Mesenchymal stem cell (in vitro differentiated cells and primary cell): Measurements from ENCODE around the gene LILRA2.

ENCODE experiments used
- DNase-seq: peaks from one replicate; pipeline ENCODE4 v3.0.0-alpha.2; 2013
- H2AFZ ChIP-seq: one replicate; pipeline ENCODE4 v1.6.1; 2013; ENCODE audit warnings: low read depth, mild to moderate bottlenecking, control low read depth, inconsistent platforms, low read length, moderate library complexity
- H2AK5ac ChIP-seq: 2 replicates; pipeline ENCODE4 v1.6.1; 2013; ENCODE audit warnings: low read length, moderate library complexity, mild to moderate bottlenecking, inconsistent platforms; ENCODE audit not compliant: severe bottlenecking
- H2BK120ac ChIP-seq: one replicate; pipeline ENCODE4 v1.6.1; 2013; ENCODE audit warnings: low read depth, mild to moderate bottlenecking, inconsistent platforms, low read length, moderate library complexity
- H2BK12ac ChIP-seq, 2 experiments: one replicate each; pipeline ENCODE4 v1.6.1; 2013; ENCODE audit warnings: inconsistent platforms in 2 of 2, low read length in 2 of 2, mild to moderate bottlenecking in 2 of 2, moderate library complexity in 2 of 2, control low read depth in 1 of 2
- H2BK15ac ChIP-seq: one replicate; pipeline ENCODE4 v1.6.1; 2013; ENCODE audit warnings: mild to moderate bottlenecking, low read depth, inconsistent platforms; ENCODE audit not compliant: poor library complexity, severe bottlenecking
- H2BK5ac ChIP-seq: 2 replicates; pipeline ENCODE4 v1.6.1; 2013; ENCODE audit warnings: low read depth, mild to moderate bottlenecking, low read length, control low read depth, inconsistent platforms; ENCODE audit not compliant: poor library complexity, severe bottlenecking
- H3K14ac ChIP-seq, 2 experiments: one replicate each; pipeline ENCODE4 v1.6.1; 2013; ENCODE audit warnings: inconsistent platforms in 2 of 2, low read length in 2 of 2, control low read depth in 1 of 2, mild to moderate bottlenecking in 1 of 2, moderate library complexity in 1 of 2
- H3K18ac ChIP-seq, 2 experiments: one replicate each; pipeline ENCODE4 v1.6.1; 2013; ENCODE audit warnings: inconsistent platforms in 2 of 2, low read length in 2 of 2, control low read depth in 1 of 2, low read depth in 1 of 2, mild to moderate bottlenecking in 1 of 2
- H3K23ac ChIP-seq, 2 experiments: one replicate each; pipeline ENCODE4 v1.6.1; 2013; ENCODE audit warnings: inconsistent platforms in 2 of 2, low read length in 2 of 2, mild to moderate bottlenecking in 2 of 2, moderate library complexity in 2 of 2, control low read depth in 1 of 2
- H3K27ac ChIP-seq: 2 replicates; pipeline ENCODE4 v1.5.1; 2013; ENCODE audit warnings: mild to moderate bottlenecking, moderate library complexity, low read length, control low read depth, inconsistent platforms; ENCODE audit not compliant: poor library complexity, severe bottlenecking
- H3K27me3 ChIP-seq, 2 experiments: 2 replicates each; pipeline versions ENCODE4 v1.6.1 to v1.7.0; 2013; ENCODE audit warnings: low read length in 2 of 2, mild to moderate bottlenecking in 2 of 2, moderate library complexity in 2 of 2, control low read depth in 1 of 2, inconsistent platforms in 1 of 2; ENCODE audit not compliant: control insufficient read depth in 1 of 2, insufficient read depth in 1 of 2
- H3K36me3 ChIP-seq, 2 experiments: 2 replicates each; pipeline versions ENCODE4 v1.6.1 to v1.7.0; 2013; ENCODE audit warnings: low read length in 2 of 2, control low read depth in 1 of 2, inconsistent platforms in 1 of 2, low read depth in 1 of 2, mild to moderate bottlenecking in 1 of 2; ENCODE audit not compliant: insufficient read depth in 2 of 2, control insufficient read depth in 1 of 2
- H3K4ac ChIP-seq, 2 experiments: one replicate each; pipeline ENCODE4 v1.6.1; 2013; ENCODE audit warnings: inconsistent platforms in 2 of 2, low read length in 2 of 2, mild to moderate bottlenecking in 2 of 2, moderate library complexity in 2 of 2, control low read depth in 1 of 2, low read depth in 1 of 2
- H3K4me1 ChIP-seq: 2 replicates; pipeline ENCODE4 v1.6.1; 2013; ENCODE audit warnings: low read depth, low read length, control low read depth; ENCODE audit not compliant: control insufficient read depth, insufficient read depth
- H3K4me2 ChIP-seq: 2 replicates; pipeline ENCODE4 v1.6.1; 2013; ENCODE audit warnings: low read length, mild to moderate bottlenecking, inconsistent platforms; ENCODE audit not compliant: poor library complexity, severe bottlenecking
- H3K4me3 ChIP-seq, 2 experiments: 2 replicates each; pipeline versions ENCODE4 v1.5.1 to v1.7.0; 2013; ENCODE audit warnings: low read length in 2 of 2, mild to moderate bottlenecking in 2 of 2, control low read depth in 1 of 2, low read depth in 1 of 2; ENCODE audit not compliant: insufficient read depth in 1 of 2
- H3K79me1 ChIP-seq: replicated peaks from 2 replicates; pipeline ENCODE4 v1.6.1; 2013; ENCODE audit warnings: mild to moderate bottlenecking, control low read depth, low read length, inconsistent platforms; ENCODE audit not compliant: poor library complexity, severe bottlenecking
- H3K9ac ChIP-seq: 2 replicates; pipeline ENCODE4 v1.7.0; 2013; ENCODE audit warnings: mild to moderate bottlenecking, low read length, moderate library complexity
- H3K9me3 ChIP-seq: 2 replicates; pipeline ENCODE4 v1.7.0; 2013; ENCODE audit warnings: mild to moderate bottlenecking, low read length; ENCODE audit not compliant: control insufficient read depth
- H4K8ac ChIP-seq: one replicate; pipeline ENCODE4 v1.6.1; 2013; ENCODE audit warnings: inconsistent platforms, mild to moderate bottlenecking, low read length, moderate library complexity
- H4K91ac ChIP-seq: one replicate; pipeline ENCODE4 v1.6.1; 2013; ENCODE audit warnings: mild to moderate bottlenecking, low read length, inconsistent platforms
- WGBS: methylation state at CpG from one replicate; pipeline ENCODE4 v1.1.7; 2013; ENCODE audit warnings: mixed read lengths; 5-methylcytosine and 5-hydroxymethylcytosine counted together

LILRA2 gene

GRCh38 chr19:54551293-54551692 lies 22.3 kb upstream of the LILRA2 start:
- no peak overlapping the region for H3K23ac ChIP-seq
- no peak overlapping the region for H2BK12ac ChIP-seq
- no peak overlapping the region for H3K27ac ChIP-seq
- H3K36me3 ChIP-seq: no peaks in the 10 kb centered on the region
- H4K91ac ChIP-seq: no peak overlapping the region
- 84% methylated on average over 3 of the region's 6 CpGs for WGBS
- no peak overlapping the region for H2BK120ac ChIP-seq
- no peaks in the 10 kb centered on the region for H3K27me3 ChIP-seq
- H3K4me3 ChIP-seq: no peak overlapping the region
- H3K4ac ChIP-seq: no peak overlapping the region
- no peaks in the 10 kb centered on the region for H3K9me3 ChIP-seq
- no peak overlapping the region for H3K14ac ChIP-seq
- no peak overlapping the region for H4K8ac ChIP-seq
- no peaks in the 10 kb centered on the region for H3K79me1 ChIP-seq
- H2AFZ ChIP-seq: no peak overlapping the region
- H3K4me2 ChIP-seq: no peak overlapping the region
- DNase-seq: no peak
- H3K4me1 ChIP-seq: no peaks in the 10 kb centered on the region
- H2AK5ac ChIP-seq: no peak overlapping the region
- no peak overlapping the region for H2BK15ac ChIP-seq
- no peak overlapping the region for H3K9ac ChIP-seq
- no peak overlapping the region for H3K18ac ChIP-seq
- no peak overlapping the region for H2BK5ac ChIP-seq

GRCh38 chr19:54551950-54552912 lies 21.4 kb upstream of the LILRA2 start:
- Histone ChIP-seq H4K8ac (no peak overlapping the region), H3K79me1 (no peaks in the 10 kb centered on the region), H3K14ac (no peak overlapping the region), H3K4me3 (no peak overlapping the region), H3K4me1 (no peaks in the 10 kb centered on the region), H2BK5ac (no peak overlapping the region), H2BK15ac (no peak overlapping the region), H3K23ac (no peak overlapping the region), H3K4me2 (no peak overlapping the region), H2AK5ac (no peak overlapping the region), H3K4ac (no peak overlapping the region), H2BK120ac (no peak overlapping the region), H3K9me3 (no peaks in the 10 kb centered on the region), H2AFZ (no peak overlapping the region), H3K27me3 (no peaks in the 10 kb centered on the region), H4K91ac (peak overlapping the region; percentile 19), H2BK12ac (no peak overlapping the region), H3K27ac (no peak overlapping the region), H3K18ac (no peak overlapping the region), H3K9ac (no peak overlapping the region), H3K36me3 (no peaks in the 10 kb centered on the region)
- DNase-seq: no peak
- 78% methylated on average over 22 of the region's 22 CpGs for whole genome bisulfite sequencing

- H3K4me3 ChIP-seq: no peak overlapping the region
- no peaks in the 10 kb centered on the region for H3K27me3 ChIP-seq
- H3K14ac ChIP-seq: no peak overlapping the region
- H3K9ac ChIP-seq: no peak overlapping the region
- H2BK5ac ChIP-seq: no peak overlapping the region
- no peak for DNase-seq
- no peak overlapping the region for H2AFZ ChIP-seq
- H3K27ac ChIP-seq: no peak overlapping the region
- no peak overlapping the region for H2BK15ac ChIP-seq
- H4K8ac ChIP-seq: no peak overlapping the region
- H2BK120ac ChIP-seq: no peak overlapping the region
- H4K91ac ChIP-seq: peak overlapping the region; percentile 19
- H3K9me3 ChIP-seq: no peaks in the 10 kb centered on the region
- no peak overlapping the region for H3K4ac ChIP-seq
- H3K79me1 ChIP-seq: no peaks in the 10 kb centered on the region
- H3K18ac ChIP-seq: no peak overlapping the region
- WGBS: 80% methylated on average over 15 of the region's 15 CpGs
- H3K4me2 ChIP-seq: no peak overlapping the region
- H3K23ac ChIP-seq: no peak overlapping the region
- H3K4me1 ChIP-seq: no peaks in the 10 kb centered on the region
- H3K36me3 ChIP-seq: no peaks in the 10 kb centered on the region
- no peak overlapping the region for H2BK12ac ChIP-seq
- no peak overlapping the region for H2AK5ac ChIP-seq
Measured at GRCh38 chr19:54552913-54553310, 20.7 kb upstream of the LILRA2 start.

GRCh38 chr19:54554006-54554405 lies 19.6 kb upstream of the LILRA2 start:
- no peak overlapping the region for H2BK5ac ChIP-seq
- no peaks in the 10 kb centered on the region for H3K27me3 ChIP-seq
- H3K14ac ChIP-seq: no peak overlapping the region

More at GRCh38 chr19:54554006-54554405, 19.6 kb upstream of the LILRA2 start:
- Histone ChIP-seq H2BK120ac (no peak overlapping the region), H3K4me2 (no peak overlapping the region), H3K18ac (no peak overlapping the region), H3K9ac (no peak overlapping the region), H2AFZ (no peak overlapping the region), H3K23ac (no peak overlapping the region), H3K36me3 (no peaks in the 10 kb centered on the region), H2AK5ac (no peak overlapping the region), H2BK15ac (no peak overlapping the region), H2BK12ac (no peak overlapping the region), H3K79me1 (no peaks in the 10 kb centered on the region), H3K4ac (no peak overlapping the region), H4K91ac (no peak overlapping the region), H4K8ac (no peak overlapping the region), H3K4me1 (no peaks in the 10 kb centered on the region), H3K4me3 (no peak overlapping the region), H3K27ac (no peak overlapping the region), H3K9me3 (no peaks in the 10 kb centered on the region)
- 84% methylated on average over 10 of the region's 10 CpGs for WGBS
- no peak for DNase-seq
